H9 (cell line): ENCODE results near the gene KDM1B. TPM values are rescaled to one million over a fixed set of nuclear protein-coding genes. Genes with fewer than 3 reads are reported as not detected.
A peak's percentile ranks its signal among the peaks of the same experiment; 100 is the strongest.

Experiments
- DNase-seq: peaks from one replicate; pipeline ENCODE4 v3.0.0-alpha.2; 2017
- H2AFZ ChIP-seq: one replicate; pipeline ENCODE4 v1.6.1; 2013; ENCODE audit warnings: mild to moderate bottlenecking, low read length, control low read depth, moderate library complexity
- H2AK5ac ChIP-seq: 2 replicates; pipeline ENCODE4 v1.6.1; 2013; ENCODE audit warnings: low read length, control low read depth, mixed read lengths; ENCODE audit not compliant: insufficient read length
- H2BK120ac ChIP-seq: one replicate; pipeline ENCODE4 v1.6.1; 2013; ENCODE audit warnings: low read depth, mild to moderate bottlenecking, low read length, control low read depth, inconsistent platforms; ENCODE audit not compliant: poor library complexity, severe bottlenecking
- H2BK12ac ChIP-seq: 2 replicates; pipeline ENCODE4 v1.6.1; 2013; ENCODE audit warnings: low read length, control low read depth, mixed read lengths, low read depth; ENCODE audit not compliant: insufficient read length
- H2BK15ac ChIP-seq: 2 replicates; pipeline ENCODE4 v1.6.1; 2013; ENCODE audit warnings: low read depth, low read length, control low read depth
- H2BK20ac ChIP-seq: one replicate; pipeline ENCODE4 v1.6.1; 2013; ENCODE audit warnings: low read depth, mild to moderate bottlenecking, low read length, control low read depth, inconsistent platforms; ENCODE audit not compliant: poor library complexity, severe bottlenecking
- H2BK5ac ChIP-seq: 2 replicates; pipeline ENCODE4 v1.6.1; 2013; ENCODE audit warnings: low read length, control low read depth, mixed read lengths; ENCODE audit not compliant: insufficient read length
- H3K14ac ChIP-seq: 2 replicates; pipeline ENCODE4 v1.6.1; 2013; ENCODE audit warnings: low read length, control low read depth; ENCODE audit not compliant: insufficient read depth
- H3K18ac ChIP-seq: 2 replicates; pipeline ENCODE4 v1.6.1; 2013; ENCODE audit warnings: low read depth, mild to moderate bottlenecking, mixed read lengths, low read length, control low read depth; ENCODE audit not compliant: insufficient read length
- H3K23ac ChIP-seq: 2 replicates; pipeline ENCODE4 v1.6.1; 2013; ENCODE audit warnings: low read length, control low read depth, mixed read lengths, low read depth; ENCODE audit not compliant: insufficient read length
- H3K23me2 ChIP-seq: 2 replicates; pipeline ENCODE4 v1.6.1; 2013; ENCODE audit warnings: low read depth, mild to moderate bottlenecking, mixed read lengths, low read length, control low read depth; ENCODE audit not compliant: insufficient read length, poor library complexity, severe bottlenecking
- H3K27ac ChIP-seq: 2 replicates; pipeline ENCODE4 v1.5.1; 2013; ENCODE audit warnings: low read length, control low read depth, mixed read lengths, low read depth; ENCODE audit not compliant: insufficient read length
- H3K27me3 ChIP-seq: 2 replicates; pipeline ENCODE4 v1.6.1; 2013; ENCODE audit warnings: low read length, control low read depth, inconsistent platforms; ENCODE audit not compliant: insufficient read depth
- H3K4ac ChIP-seq: 2 replicates; pipeline ENCODE4 v1.6.1; 2013; ENCODE audit warnings: low read depth, mild to moderate bottlenecking, control low read depth, inconsistent platforms, low read length, moderate library complexity
- H3K4me1 ChIP-seq: 2 replicates; pipeline ENCODE4 v1.6.1; 2013; ENCODE audit warnings: low read length, control low read depth, inconsistent platforms; ENCODE audit not compliant: insufficient read depth
- H3K4me2 ChIP-seq: 2 replicates; pipeline ENCODE4 v1.6.1; 2013; ENCODE audit warnings: low read length, control low read depth, mixed read lengths; ENCODE audit not compliant: insufficient read length, insufficient read depth
- H3K56ac ChIP-seq: 2 replicates; pipeline ENCODE4 v1.6.1; 2013; ENCODE audit warnings: low read depth, mild to moderate bottlenecking, mixed read lengths, low read length, control low read depth; ENCODE audit not compliant: insufficient read length
- H3K79me1 ChIP-seq: 2 replicates; pipeline ENCODE4 v1.6.1; 2013; ENCODE audit warnings: low read depth, mild to moderate bottlenecking, moderate library complexity, low read length, control low read depth, inconsistent platforms; ENCODE audit not compliant: insufficient read depth, poor library complexity, severe bottlenecking
- H3K79me2 ChIP-seq: 2 replicates; pipeline ENCODE4 v1.6.1; 2013; ENCODE audit warnings: low read length, control low read depth, inconsistent platforms; ENCODE audit not compliant: insufficient read depth
- H3K9ac ChIP-seq: 2 replicates; pipeline ENCODE4 v1.6.1; 2013; ENCODE audit warnings: low read length, control low read depth, mixed read lengths; ENCODE audit not compliant: insufficient read length; ENCODE audit errors: extremely low read depth
- H3K9me3 ChIP-seq: one replicate; pipeline ENCODE4 v1.6.1; 2013; ENCODE audit warnings: low read depth, low read length, inconsistent platforms; ENCODE audit not compliant: control insufficient read depth
- H3T11ph ChIP-seq: one replicate; pipeline ENCODE4 v1.6.1; 2013; ENCODE audit warnings: mild to moderate bottlenecking, low read length, control low read depth, inconsistent platforms
- H4K20me1 ChIP-seq: one replicate; pipeline ENCODE4 v1.6.1; 2013; ENCODE audit not compliant: control insufficient read depth, insufficient read length, insufficient read depth
- H4K5ac ChIP-seq: 2 replicates; pipeline ENCODE4 v1.6.1; 2013; ENCODE audit warnings: low read depth, mild to moderate bottlenecking, mixed read lengths, low read length, control low read depth; ENCODE audit not compliant: insufficient read length
- H4K8ac ChIP-seq: replicated peaks from 2 replicates; pipeline ENCODE4 v1.6.1; 2013; ENCODE audit warnings: low read length, control low read depth, mixed read lengths, low read depth; ENCODE audit not compliant: insufficient read length
- H4K91ac ChIP-seq: 2 replicates; pipeline ENCODE4 v1.6.1; 2013; ENCODE audit warnings: low read depth, mild to moderate bottlenecking, moderate library complexity, mixed read lengths, low read length, control low read depth; ENCODE audit not compliant: insufficient read length
- H3K27ac Mint-ChIP-seq, 3 experiments: 2 replicates in 2 of 3; 3 replicates in 1 of 3; pipeline ENCODE4 v1.8.0; 2020 to 2021; ENCODE audit warnings: mixed read lengths in 3 of 3, mild to moderate bottlenecking in 1 of 3, moderate library complexity in 1 of 3
- H3K27me3 Mint-ChIP-seq: 2 replicates; pipeline ENCODE4 v1.8.0; 2021; ENCODE audit warnings: low read depth, mild to moderate bottlenecking, moderate library complexity, mixed read lengths
- H3K36me3 Mint-ChIP-seq, 3 experiments: 2 replicates in 2 of 3; 3 replicates in 1 of 3; pipeline ENCODE4 v1.8.0; 2020 to 2021; ENCODE audit warnings: low read depth in 3 of 3, mixed read lengths in 3 of 3; ENCODE audit not compliant: insufficient read depth in 1 of 3
- H3K4me1 Mint-ChIP-seq, 2 experiments: 2 replicates each; pipeline ENCODE4 v1.8.0; 2020; ENCODE audit warnings: mixed read lengths in 2 of 2
- H3K4me3 Mint-ChIP-seq, 2 experiments: 2 replicates in 1 of 2; 3 replicates in 1 of 2; pipeline ENCODE4 v1.8.0; 2020 to 2021; ENCODE audit warnings: mild to moderate bottlenecking in 2 of 2, mixed read lengths in 2 of 2, moderate library complexity in 1 of 2
- H3K9me3 Mint-ChIP-seq, 2 experiments: 2 replicates in 1 of 2; 3 replicates in 1 of 2; pipeline ENCODE4 v1.8.0; 2020; ENCODE audit warnings: mild to moderate bottlenecking in 2 of 2, mixed read lengths in 2 of 2, moderate library complexity in 1 of 2
- WGBS: extraction: QIAGEN DNeasy Blood & Tissue Kit; methylation state at CpG from one replicate; pipeline ENCODE4 v1.1.7; 2013; ENCODE audit warnings: missing lambda C conversion rate, low lambda C conversion rate, mixed read lengths; ENCODE audit not compliant: insufficient read length; ENCODE audit errors: extremely low coverage; 5-methylcytosine and 5-hydroxymethylcytosine counted together
- total RNA-seq: library from RNA; stranded (reverse); gene quantifications from 2 replicates; pipeline ENCODE4 v1.2.1, GENCODE V29; 2021
- TF ChIP-seq, protein P1 (sequence below): fragments of 200-600 bp; sonication (generic); conservative IDR thresholded peaks from 3 replicates; pipeline ENCODE4 v1.8.0; 2021; ENCODE audit warnings: antibody characterized with exemption, mild to moderate bottlenecking

The KDM1B gene
- total RNA-seq, 1 experiment from 2014 or later, result 5.4 TPM

DNA sequence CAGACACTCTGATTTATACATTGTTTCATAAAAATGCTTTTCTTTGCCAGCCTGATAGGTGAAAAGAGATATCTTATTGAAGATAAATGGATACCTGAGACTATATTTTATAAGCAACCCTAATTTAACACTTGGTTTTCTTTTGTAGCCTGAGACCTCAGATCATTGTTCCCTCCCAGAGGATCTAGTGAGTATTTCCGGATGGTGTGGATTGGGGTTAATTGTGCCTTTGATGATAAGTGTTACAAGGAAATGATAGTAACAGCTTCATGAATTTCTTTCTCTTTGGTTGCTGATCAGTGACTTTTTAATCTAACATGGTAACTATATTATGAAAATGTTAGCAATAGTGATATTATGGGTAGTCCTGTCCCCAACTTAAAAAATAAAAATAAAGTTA is 30.4 kb downstream of the KDM1B start:
- H3K23me2 ChIP-seq, result no peaks in the 10 kb centered on the region
- Mint-ChIP-seq H3K27ac (peak overlapping the region; percentile 74 to 98 (median 96)), H3K9me3 (no peaks in the 10 kb centered on the region), H3K27me3 (no peaks in the 10 kb centered on the region), H3K36me3 (peaks cover 0 to 10% (median 3%) of the 10 kb centered on the region in 3 experiments; a peak in 5 of 7 replicates), H3K4me1 (peaks cover 35 to 47% of the 10 kb centered on the region in 2 experiments), H3K4me3 (peak overlapping the region in 1 of 2 experiments; percentile 35; a peak in 2 of 5 replicates)
- H3T11ph ChIP-seq, result no peak overlapping the region
- no peak overlapping the region for H2AFZ ChIP-seq
- no peaks in the 10 kb centered on the region for H3K9me3 ChIP-seq
- H3K4me2 ChIP-seq, result peak overlapping the region; percentile 13
- no peak overlapping the region for H3K18ac ChIP-seq
- H4K5ac ChIP-seq, result no peak overlapping the region
- peaks cover 7% of the 10 kb centered on the region; the same call in 1 of the 2 replicates for H3K4me1 ChIP-seq
- H2BK12ac ChIP-seq, result no peak overlapping the region
- H3K79me1 ChIP-seq, result no peaks in the 10 kb centered on the region
- H4K8ac ChIP-seq, result no peak overlapping the region
- DNase-seq, result no peak
- H2BK20ac ChIP-seq, result no peak overlapping the region
- H3K9ac ChIP-seq, result no peak overlapping the region
- no peak overlapping the region for H3K14ac ChIP-seq
- peak overlapping the region; percentile 74 for H3K27ac ChIP-seq
- H3K27me3 ChIP-seq, result no peaks in the 10 kb centered on the region
- H3K56ac ChIP-seq, result no peak overlapping the region
- H2AK5ac ChIP-seq, result no peak overlapping the region
- H2BK120ac ChIP-seq, result no peak overlapping the region
- H2BK5ac ChIP-seq, result no peak overlapping the region
- H3K4ac ChIP-seq, result no peak overlapping the region
- no CpG with 5 or more reads among the region's 1 CpG for WGBS
- TF ChIP-seq, protein P1, sequence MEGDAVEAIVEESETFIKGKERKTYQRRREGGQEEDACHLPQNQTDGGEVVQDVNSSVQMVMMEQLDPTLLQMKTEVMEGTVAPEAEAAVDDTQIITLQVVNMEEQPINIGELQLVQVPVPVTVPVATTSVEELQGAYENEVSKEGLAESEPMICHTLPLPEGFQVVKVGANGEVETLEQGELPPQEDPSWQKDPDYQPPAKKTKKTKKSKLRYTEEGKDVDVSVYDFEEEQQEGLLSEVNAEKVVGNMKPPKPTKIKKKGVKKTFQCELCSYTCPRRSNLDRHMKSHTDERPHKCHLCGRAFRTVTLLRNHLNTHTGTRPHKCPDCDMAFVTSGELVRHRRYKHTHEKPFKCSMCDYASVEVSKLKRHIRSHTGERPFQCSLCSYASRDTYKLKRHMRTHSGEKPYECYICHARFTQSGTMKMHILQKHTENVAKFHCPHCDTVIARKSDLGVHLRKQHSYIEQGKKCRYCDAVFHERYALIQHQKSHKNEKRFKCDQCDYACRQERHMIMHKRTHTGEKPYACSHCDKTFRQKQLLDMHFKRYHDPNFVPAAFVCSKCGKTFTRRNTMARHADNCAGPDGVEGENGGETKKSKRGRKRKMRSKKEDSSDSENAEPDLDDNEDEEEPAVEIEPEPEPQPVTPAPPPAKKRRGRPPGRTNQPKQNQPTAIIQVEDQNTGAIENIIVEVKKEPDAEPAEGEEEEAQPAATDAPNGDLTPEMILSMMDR, result no peak
- H3K79me2 ChIP-seq, result no peaks in the 10 kb centered on the region
- H4K91ac ChIP-seq, result no peak overlapping the region
- H4K20me1 ChIP-seq, result no peaks in the 10 kb centered on the region
- no peak overlapping the region for H2BK15ac ChIP-seq
- no peak overlapping the region for H3K23ac ChIP-seq
